Right lobe of liver (tissue), 4 donors: Measurements from ENCODE around the gene SNAP23.

Experiments
- POLR2A ChIP-seq: fragments of 450-650 bp; IDR thresholded peaks from one replicate; pipeline ENCODE4 v1.6.1; 2017; ENCODE audit warnings: antibody characterized with exemption, mild to moderate bottlenecking
- TF ChIP-seq, protein P1 (sequence below), 4 donors: fragments of 200-600 bp in 3 of 4; fragments of 450-650 bp in 1 of 4; IDR thresholded peaks; one replicate each; pipeline versions ENCODE4 v1.5.1 to v1.8.0; 2016 to 2022; ENCODE audit warnings: antibody characterized with exemption in 4 of 4, mild to moderate bottlenecking in 2 of 4
- donor health status: DM: no; HTN: no; CAD: no.
- donor health status: DM: no; HTN: no; CAD: no.
- donor health status: DM: no; HTN: yes; CAD: no.

DNA sequence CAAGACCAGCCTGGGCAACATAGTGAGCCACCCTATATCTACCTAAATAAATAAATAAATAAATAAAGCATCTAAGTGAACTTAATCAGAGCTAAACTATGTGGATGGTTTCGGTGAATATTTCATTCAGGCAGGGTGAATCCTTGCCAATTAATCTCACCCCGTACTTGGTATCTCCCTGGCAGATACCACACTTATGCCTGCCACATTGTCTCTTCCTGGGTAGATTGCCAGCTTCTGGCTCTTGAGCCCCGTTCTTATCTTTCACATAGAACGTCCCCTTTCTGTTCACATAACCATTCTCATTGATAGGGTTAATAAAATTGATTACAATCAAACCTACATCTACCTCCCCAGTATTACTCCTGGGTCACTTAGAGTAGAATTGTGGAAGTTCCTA, 7.0 kb downstream of the SNAP23 start:
- TF ChIP-seq, protein P1, sequence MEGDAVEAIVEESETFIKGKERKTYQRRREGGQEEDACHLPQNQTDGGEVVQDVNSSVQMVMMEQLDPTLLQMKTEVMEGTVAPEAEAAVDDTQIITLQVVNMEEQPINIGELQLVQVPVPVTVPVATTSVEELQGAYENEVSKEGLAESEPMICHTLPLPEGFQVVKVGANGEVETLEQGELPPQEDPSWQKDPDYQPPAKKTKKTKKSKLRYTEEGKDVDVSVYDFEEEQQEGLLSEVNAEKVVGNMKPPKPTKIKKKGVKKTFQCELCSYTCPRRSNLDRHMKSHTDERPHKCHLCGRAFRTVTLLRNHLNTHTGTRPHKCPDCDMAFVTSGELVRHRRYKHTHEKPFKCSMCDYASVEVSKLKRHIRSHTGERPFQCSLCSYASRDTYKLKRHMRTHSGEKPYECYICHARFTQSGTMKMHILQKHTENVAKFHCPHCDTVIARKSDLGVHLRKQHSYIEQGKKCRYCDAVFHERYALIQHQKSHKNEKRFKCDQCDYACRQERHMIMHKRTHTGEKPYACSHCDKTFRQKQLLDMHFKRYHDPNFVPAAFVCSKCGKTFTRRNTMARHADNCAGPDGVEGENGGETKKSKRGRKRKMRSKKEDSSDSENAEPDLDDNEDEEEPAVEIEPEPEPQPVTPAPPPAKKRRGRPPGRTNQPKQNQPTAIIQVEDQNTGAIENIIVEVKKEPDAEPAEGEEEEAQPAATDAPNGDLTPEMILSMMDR (IDR thresholded peaks at IDR 0.05) = no peak
- TF ChIP-seq POLR2A = no peak
